Mammary epithelial cell (primary cell): ENCODE measurements around the gene MAP2K6.

Source experiments
- EZH2 ChIP-seq: IDR thresholded peaks from 2 replicates; pipeline ENCODE4 v1.6.1; 2012; ENCODE audit warnings: low read length, inconsistent platforms, borderline replicate concordance
- TF ChIP-seq, protein P1 (sequence below), 2 donors: IDR thresholded peaks in 1 of 2; conservative IDR thresholded peaks in 1 of 2; 2 replicates each; pipeline ENCODE4 v1.5.1; 2011 to 2012; ENCODE audit warnings: inconsistent platforms in 2 of 2, low read length in 2 of 2, mild to moderate bottlenecking in 2 of 2, control low read depth in 1 of 2, low read depth in 1 of 2; ENCODE audit not compliant: insufficient read depth in 1 of 2; ENCODE audit errors: extremely low read depth in 1 of 2

DNA sequence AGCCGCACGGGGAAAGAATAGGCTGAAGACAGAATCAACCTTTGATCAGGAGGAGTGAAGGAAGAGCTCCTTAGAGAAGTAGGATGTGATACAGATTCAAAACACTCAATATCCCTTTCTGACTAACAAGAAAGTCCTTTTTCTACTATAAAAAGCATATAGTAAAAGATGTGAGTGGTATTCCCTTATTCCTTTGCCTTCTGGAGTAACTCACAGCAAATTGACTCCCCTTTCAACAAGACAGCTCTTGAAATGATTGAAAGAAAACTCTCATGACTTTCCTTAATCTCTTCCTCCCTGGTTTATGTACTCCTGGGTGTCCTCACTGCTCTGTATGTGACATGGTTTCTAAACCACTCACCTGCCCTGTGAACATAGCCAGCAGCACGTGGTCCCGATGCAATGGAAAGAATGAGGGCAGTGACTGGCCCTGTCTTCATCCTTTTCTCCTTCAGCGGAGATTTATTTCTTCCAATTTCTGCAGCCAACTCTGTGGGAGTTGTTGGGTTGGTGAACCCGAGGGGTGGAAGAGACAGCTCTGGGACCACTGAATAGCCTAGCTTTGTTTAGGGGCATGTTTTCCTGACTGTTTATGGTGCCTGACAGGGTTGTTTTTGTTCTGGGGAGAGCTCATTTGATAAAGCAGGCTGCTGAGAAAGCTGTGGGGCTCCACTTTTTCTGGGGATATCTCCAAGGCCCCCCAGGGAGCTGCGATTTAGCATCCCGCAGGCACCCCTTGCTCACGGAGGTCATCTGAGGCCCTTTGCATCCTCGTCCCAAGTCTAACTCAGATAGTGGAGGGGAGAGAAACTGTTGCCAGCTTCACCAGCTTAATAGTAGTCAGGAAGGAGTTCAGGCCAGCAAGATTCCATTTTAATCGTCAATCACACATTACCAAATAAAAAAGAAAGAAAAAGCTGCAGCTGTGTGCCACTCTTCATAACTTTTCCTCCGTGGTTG, 46.7 kb downstream of the MAP2K6 start:
- TF ChIP-seq, protein P1, sequence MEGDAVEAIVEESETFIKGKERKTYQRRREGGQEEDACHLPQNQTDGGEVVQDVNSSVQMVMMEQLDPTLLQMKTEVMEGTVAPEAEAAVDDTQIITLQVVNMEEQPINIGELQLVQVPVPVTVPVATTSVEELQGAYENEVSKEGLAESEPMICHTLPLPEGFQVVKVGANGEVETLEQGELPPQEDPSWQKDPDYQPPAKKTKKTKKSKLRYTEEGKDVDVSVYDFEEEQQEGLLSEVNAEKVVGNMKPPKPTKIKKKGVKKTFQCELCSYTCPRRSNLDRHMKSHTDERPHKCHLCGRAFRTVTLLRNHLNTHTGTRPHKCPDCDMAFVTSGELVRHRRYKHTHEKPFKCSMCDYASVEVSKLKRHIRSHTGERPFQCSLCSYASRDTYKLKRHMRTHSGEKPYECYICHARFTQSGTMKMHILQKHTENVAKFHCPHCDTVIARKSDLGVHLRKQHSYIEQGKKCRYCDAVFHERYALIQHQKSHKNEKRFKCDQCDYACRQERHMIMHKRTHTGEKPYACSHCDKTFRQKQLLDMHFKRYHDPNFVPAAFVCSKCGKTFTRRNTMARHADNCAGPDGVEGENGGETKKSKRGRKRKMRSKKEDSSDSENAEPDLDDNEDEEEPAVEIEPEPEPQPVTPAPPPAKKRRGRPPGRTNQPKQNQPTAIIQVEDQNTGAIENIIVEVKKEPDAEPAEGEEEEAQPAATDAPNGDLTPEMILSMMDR (conservative IDR thresholded peaks at IDR 0.05 in 1 of 2, IDR thresholded peaks at IDR 0.05 in 1 of 2; ENCODE audit: extremely low read depth in 1 of 2, insufficient read depth in 1 of 2, low read depth in 1 of 2, low read length in 2 of 2) = no peak
- TF ChIP-seq EZH2 = no peak
